Left lung (tissue), 14 donors: ENCODE results near the gene TCP10L. TPM values are rescaled to one million over a fixed set of nuclear protein-coding genes. Genes with fewer than 3 reads are reported as not detected.
"Not testable (repeated sequence)": the region's sequence is repeated elsewhere in the genome, so short reads cannot be mapped to it uniquely, and the experiment has no call there.

ENCODE experiments used
- ATAC-seq: fragments of 200-7000 bp; cut with Tn5 transposase; one replicate; pipeline ENCODE4 v1.9.1; 2020; ENCODE audit warnings: moderate library complexity
- DNase-seq, 4 donors: peaks; one replicate each; pipeline ENCODE4 v3.0.0-alpha.2; 2013 to 2020
- H3K27ac ChIP-seq, 2 donors: fragments of 200-600 bp; sonication (generic) in 1 of 2; one replicate each; pipeline versions ENCODE4 v1.5.0 to v1.8.0; 2020 to 2021
- H3K27me3 ChIP-seq, 2 donors: fragments of 200-600 bp; sonication (generic) in 1 of 2; one replicate each; pipeline versions ENCODE4 v1.5.0 to v1.8.0; 2020 to 2021
- H3K36me3 ChIP-seq, 2 donors: fragments of 200-600 bp; sonication (generic) in 1 of 2; one replicate each; pipeline versions ENCODE4 v1.5.0 to v1.8.0; 2020 to 2021
- H3K4me1 ChIP-seq, 2 donors: fragments of 200-600 bp; one replicate each; pipeline ENCODE4 v1.8.0; 2021
- H3K4me3 ChIP-seq, 2 donors: fragments of 200-600 bp; sonication (generic) in 1 of 2; one replicate each; pipeline versions ENCODE4 v1.5.0 to v1.8.0; 2020 to 2021; ENCODE audit warnings: mild to moderate bottlenecking in 1 of 2
- H3K9me3 ChIP-seq, 2 donors: fragments of 200-600 bp; sonication (generic) in 1 of 2; one replicate each; pipeline versions ENCODE4 v1.5.0 to v1.8.0; 2020 to 2021
- intact Hi-C, 2 donors: fragments of 100-400 bp; cut with DNase I; formaldehyde crosslinking; loops; one replicate each; pipeline versions ENCODE4 v1.11.2 to v1.14.2; 2022
- long read RNA-seq, 12 donors: library from polyadenylated mRNA in 2 of 12; unstranded in 2 of 12; transcript quantifications; one replicate each; pipeline ENCODE4 v2.0.0 and lab custom pipeline, GENCODE V29; 2019 to 2026
- polyA plus RNA-seq, 6 donors: library from polyadenylated mRNA; unstranded; fragments of 120-200 nt; gene quantifications; one replicate each; pipeline ENCODE4 v1.2.1, GENCODE V29; 2013; ENCODE audit not compliant: insufficient read length in 6 of 6
- total RNA-seq, 2 donors: library from RNA; stranded (reverse); fragmentation: NEBNext Ultra II Directional; extraction: Animal tissue kit (Norgen Biotek cat#: 25700); gene quantifications; one replicate each; pipeline ENCODE4 v1.2.1, GENCODE V29; 2021
- TF ChIP-seq, protein P1 (sequence below), 2 donors: fragments of 200-600 bp; sonication (generic) in 1 of 2; IDR thresholded peaks; one replicate each; pipeline versions ENCODE4 v1.5.0 to v1.8.0; 2021; ENCODE audit warnings: antibody characterized with exemption in 2 of 2
- donor health status: DM: no; HTN: yes; CAD: no.
- donor health status: DM: no; HTN: no; CAD: no.

The TCP10L gene
- total RNA-seq (under 1 TPM; 0.55 to 0.67 TPM), polyA plus RNA-seq (1 to 10 TPM in 1 of 6 donors, under 1 TPM in 5; 0.43 to 1.5 (median 0.76) TPM)
- long read RNA-seq, donor 1 = 0 reads
- long read RNA-seq, donor 2 = 0 reads
- long read RNA-seq, donor 3 = 0 reads
- long read RNA-seq, donor 4 = 0 reads
- long read RNA-seq, donor 5 = 0 reads
- long read RNA-seq, donor 6 = 0 reads
- long read RNA-seq, donor 7 = 0 reads
- long read RNA-seq, donor 8 = 0 reads
- long read RNA-seq, donor 9 = 0 reads
- long read RNA-seq, donor 10 = 0 reads
- long read RNA-seq, donor 11 = 0 reads
- long read RNA-seq, donor 12 = 0 reads

GRCh38 chr21:32585042-32585710 is at the start of gene TCP10L:
Gene TCP10L, minus strand, starts transcription at chr21:32585523. Its CDS starts 1,219 bp downstream, at chr21:32584304.
- no peak within 1 kb of the TSS for H3K27ac ChIP-seq
- H3K36me3 ChIP-seq = no peaks in the 10 kb centered on the region
- H3K9me3 ChIP-seq = no peaks in the 10 kb centered on the region
- no peak for DNase-seq
- H3K4me1 ChIP-seq = no peaks in the 10 kb centered on the region
- H3K27me3 ChIP-seq = no peaks in the 10 kb centered on the region
- no peak for ATAC-seq
- intact Hi-C loops = no loop called here
- TF ChIP-seq, protein P1, sequence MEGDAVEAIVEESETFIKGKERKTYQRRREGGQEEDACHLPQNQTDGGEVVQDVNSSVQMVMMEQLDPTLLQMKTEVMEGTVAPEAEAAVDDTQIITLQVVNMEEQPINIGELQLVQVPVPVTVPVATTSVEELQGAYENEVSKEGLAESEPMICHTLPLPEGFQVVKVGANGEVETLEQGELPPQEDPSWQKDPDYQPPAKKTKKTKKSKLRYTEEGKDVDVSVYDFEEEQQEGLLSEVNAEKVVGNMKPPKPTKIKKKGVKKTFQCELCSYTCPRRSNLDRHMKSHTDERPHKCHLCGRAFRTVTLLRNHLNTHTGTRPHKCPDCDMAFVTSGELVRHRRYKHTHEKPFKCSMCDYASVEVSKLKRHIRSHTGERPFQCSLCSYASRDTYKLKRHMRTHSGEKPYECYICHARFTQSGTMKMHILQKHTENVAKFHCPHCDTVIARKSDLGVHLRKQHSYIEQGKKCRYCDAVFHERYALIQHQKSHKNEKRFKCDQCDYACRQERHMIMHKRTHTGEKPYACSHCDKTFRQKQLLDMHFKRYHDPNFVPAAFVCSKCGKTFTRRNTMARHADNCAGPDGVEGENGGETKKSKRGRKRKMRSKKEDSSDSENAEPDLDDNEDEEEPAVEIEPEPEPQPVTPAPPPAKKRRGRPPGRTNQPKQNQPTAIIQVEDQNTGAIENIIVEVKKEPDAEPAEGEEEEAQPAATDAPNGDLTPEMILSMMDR (IDR thresholded peaks at IDR 0.05) = no peak
- no peak within 1 kb of the TSS for H3K4me3 ChIP-seq

GRCh38 chr21:32626621-32627196 is 41.4 kb upstream of the TCP10L start:
- no peak for DNase-seq
- Histone ChIP-seq H3K4me3 (no peak overlapping the region), H3K9me3 (no peaks in the 10 kb centered on the region), H3K27me3 (peaks cover 0 to 3% of the 10 kb centered on the region in 2 donors), H3K27ac (no peak overlapping the region), H3K4me1 (no peaks in the 10 kb centered on the region), H3K36me3 (peaks cover 0 to 28% of the 10 kb centered on the region in 2 donors)
- intact Hi-C loops = no loop called here
- TF ChIP-seq, protein P1 (IDR thresholded peaks at IDR 0.05) = no peak
- ATAC-seq = no peak

- H3K27ac ChIP-seq, H3K9me3 ChIP-seq, H3K4me3 ChIP-seq, ATAC-seq, intact Hi-C loops, DNase-seq, H3K4me1 ChIP-seq, H3K36me3 ChIP-seq: not testable (repeated sequence)
- peaks cover 0 to 19% of the 10 kb centered on the region in 2 donors for H3K27me3 ChIP-seq
Observed at GRCh38 chr21:32618218-32618617, 32.9 kb upstream of the TCP10L start.

GRCh38 chr21:32613436-32614043 is 28.2 kb upstream of the TCP10L start:
- Histone ChIP-seq H3K9me3 (no peaks in the 10 kb centered on the region), H3K4me1 (peaks cover 6 to 18% of the 10 kb centered on the region in 2 donors), H3K27me3 (no peaks in the 10 kb centered on the region), H3K4me3 (peak overlapping the region; percentile 74 to 94), H3K27ac (peak overlapping the region; percentile 86 to 96), H3K36me3 (peaks cover 0 to 11% of the 10 kb centered on the region in 2 donors)
- intact Hi-C loops = no loop called here
- TF ChIP-seq, protein P1 (IDR thresholded peaks at IDR 0.05) = no peak
- DNase-seq (no peak), ATAC-seq (no peak)

GRCh38 chr21:32612999-32613337 is 27.6 kb upstream of the TCP10L start:
- DNase-seq (no peak), ATAC-seq (peak; percentile 35)
- no peaks in the 10 kb centered on the region for H3K9me3 ChIP-seq
- peaks cover 0 to 17% of the 10 kb centered on the region in 2 donors for H3K36me3 ChIP-seq
- H3K4me3 ChIP-seq = peak overlapping the region; percentile 74 to 94
- peaks cover 6 to 18% of the 10 kb centered on the region in 2 donors for H3K4me1 ChIP-seq
- intact Hi-C loops = no loop called here
- TF ChIP-seq, protein P1 (IDR thresholded peaks at IDR 0.05) = no peak
- no peaks in the 10 kb centered on the region for H3K27me3 ChIP-seq
- H3K27ac ChIP-seq = peak overlapping the region; percentile 86 to 96
